ENCODE data around the gene WDR43.

Gene WDR43, protein sequence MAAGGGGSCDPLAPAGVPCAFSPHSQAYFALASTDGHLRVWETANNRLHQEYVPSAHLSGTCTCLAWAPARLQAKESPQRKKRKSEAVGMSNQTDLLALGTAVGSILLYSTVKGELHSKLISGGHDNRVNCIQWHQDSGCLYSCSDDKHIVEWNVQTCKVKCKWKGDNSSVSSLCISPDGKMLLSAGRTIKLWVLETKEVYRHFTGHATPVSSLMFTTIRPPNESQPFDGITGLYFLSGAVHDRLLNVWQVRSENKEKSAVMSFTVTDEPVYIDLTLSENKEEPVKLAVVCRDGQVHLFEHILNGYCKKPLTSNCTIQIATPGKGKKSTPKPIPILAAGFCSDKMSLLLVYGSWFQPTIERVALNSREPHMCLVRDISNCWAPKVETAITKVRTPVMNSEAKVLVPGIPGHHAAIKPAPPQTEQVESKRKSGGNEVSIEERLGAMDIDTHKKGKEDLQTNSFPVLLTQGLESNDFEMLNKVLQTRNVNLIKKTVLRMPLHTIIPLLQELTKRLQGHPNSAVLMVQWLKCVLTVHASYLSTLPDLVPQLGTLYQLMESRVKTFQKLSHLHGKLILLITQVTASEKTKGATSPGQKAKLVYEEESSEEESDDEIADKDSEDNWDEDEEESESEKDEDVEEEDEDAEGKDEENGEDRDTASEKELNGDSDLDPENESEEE

DNA sequence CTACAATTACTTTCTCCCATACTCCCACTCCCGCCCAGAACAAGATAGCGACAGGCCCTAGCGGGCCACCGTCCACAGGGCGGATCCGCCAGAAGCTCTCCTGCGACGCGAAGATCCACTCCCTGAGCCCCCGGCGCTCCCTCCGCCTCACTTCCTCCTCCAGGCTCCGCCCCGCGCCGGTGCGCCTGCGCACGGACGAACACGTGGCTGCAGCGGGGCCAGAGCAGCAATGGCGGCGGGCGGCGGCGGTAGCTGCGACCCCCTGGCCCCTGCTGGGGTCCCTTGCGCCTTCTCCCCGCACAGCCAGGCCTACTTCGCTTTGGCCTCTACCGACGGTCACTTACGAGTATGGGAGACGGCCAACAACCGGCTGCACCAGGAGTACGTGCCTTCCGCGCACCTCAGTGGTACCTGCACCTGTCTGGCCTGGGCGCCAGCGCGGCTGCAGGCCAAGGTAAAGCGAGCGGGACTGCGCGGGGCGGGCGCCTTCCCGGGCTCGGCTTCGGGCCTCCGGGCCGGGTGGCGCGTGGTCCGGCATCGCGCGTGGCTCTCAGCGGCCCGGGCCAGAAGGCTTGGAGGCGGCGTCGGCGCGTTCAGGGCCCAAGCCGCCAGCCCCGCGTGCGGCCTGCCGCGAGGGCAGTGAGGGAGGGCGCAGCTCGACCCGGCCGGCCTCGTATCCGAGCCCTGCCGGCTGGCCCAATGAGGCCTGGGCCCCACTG, at the start of gene WDR43:
TSS of gene WDR43 (plus strand) at position 198 of the 719 bp plus-strand sequence. CDS start at position 230, 32 bp downstream.
- DNase-seq, result peak; percentile 98

DNA sequence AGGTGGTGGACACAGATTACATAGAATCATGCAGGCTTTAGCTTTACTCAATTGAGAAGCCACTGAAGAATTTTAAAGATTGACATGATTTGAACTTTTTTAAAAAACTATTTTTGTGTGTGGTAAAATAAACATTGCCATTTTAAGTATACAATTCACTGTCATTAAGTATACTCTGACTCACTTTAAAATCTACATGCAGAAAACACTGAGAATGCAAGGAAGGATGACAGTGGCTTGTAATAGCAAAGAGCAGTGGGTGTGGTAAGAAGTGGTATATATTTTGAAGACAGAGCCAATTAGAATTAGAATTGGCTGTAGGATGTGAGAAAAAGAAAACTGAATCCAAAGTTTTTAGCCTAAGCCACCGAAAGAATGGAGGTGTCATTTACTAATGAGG, 39.3 kb upstream of the WDR43 start:
- no peak for DNase-seq

DNA sequence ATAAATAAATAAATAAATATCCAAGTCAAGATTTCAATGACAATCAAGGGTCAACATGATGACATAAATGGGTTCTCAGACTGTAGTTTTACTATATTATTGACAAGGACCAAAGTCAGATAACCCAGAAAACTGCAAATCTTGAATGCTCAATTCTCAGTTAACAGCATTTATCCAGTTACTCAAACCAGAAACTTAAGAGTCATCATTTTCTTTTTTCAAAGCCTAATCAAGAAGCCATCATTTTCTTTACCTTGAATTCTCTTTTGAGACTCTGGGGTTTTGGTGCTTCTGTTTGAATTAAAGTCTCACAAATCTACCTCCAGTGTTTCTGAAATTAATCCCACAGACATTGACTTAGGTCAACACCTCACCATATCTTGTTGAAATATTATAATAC, 38.5 kb upstream of the WDR43 start:
- DNase-seq, result no peak

DNA sequence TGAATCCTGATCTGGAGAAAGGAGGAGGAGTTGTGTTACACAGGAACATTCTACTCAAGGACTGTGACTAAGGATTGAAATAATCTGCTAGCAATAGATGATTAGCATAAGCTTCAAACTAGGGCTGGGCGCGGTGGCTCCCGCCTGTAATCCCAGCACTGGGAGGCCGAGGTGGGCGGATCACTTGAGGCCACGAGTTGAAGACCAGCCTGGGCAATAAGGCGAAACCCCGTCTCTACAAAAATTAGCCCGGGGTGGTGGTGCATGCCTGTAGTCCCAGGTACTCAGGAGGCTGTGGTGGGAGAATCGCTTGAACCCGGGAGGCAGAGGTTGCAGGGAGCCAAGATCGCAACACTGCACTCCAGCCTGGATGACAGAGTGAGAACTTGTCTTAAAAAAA, 25.9 kb upstream of the WDR43 start:
- DNase-seq, result no peak

DNA sequence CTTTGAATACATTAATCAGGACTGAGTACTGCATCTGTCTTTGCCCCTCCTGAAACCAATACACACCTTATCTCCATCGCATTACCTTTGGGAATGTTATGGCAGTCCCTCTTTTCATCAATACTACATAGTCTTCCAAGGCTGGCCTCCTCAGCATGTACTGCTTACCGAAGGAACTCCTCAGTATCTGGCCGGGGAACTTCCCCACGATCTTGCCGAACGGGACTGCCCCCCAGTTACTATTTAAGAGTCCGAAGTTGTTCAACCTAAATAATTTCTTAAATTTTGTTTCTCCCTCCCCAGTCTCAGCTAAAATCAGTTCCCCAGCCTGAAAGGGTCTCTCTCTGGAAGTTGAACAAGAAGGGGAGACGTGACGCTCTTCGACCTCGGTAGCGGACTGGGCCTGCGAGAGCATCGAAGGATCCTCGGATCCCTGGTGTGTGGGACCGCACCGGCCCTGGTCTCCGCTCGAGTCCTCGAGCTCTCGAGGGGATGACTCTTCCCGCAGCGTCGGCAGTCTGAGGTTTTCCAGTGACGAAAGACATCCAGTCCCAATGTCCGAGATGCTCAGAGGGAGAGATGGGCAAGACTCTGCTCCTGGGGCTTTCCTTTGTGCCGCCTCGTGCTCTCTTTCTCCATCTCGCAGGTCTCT, 24.8 kb upstream of the WDR43 start:
- DNase-seq, result no peak

DNA sequence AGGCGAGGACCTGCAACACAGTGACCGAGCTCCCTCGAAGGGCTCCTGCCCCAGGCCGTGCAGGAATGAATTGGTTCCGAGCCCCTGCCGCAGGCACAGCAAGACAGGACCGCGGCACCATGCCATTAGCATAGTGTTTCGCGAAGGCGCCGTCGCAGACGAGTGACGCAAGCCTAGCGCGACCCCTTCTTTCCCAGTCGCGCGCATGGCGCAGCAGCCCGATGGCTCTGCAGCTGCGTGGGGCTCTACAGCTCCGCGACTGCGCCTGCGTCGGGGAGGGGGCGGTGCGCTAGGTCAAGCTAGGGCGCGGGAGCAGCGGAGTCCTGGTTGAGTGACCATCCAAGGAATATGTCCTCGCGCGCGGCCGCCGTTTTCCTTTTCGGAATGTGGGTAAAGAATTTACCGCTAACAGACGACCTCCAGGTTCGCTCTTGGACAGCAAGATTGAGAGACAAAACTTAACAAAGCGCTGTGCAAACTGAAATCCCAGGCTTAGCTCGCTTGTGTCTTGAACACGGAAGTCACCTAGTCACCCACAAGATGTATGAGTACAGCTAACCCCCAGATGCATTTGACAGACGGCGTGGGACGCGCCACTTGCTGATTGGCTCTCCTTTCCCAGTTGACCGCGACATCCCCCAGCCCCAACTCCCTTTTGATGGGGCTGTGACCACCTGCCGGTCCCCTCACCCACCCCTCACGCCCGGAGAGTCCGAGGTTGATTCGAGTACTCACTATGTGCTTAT, 24.1 kb upstream of the WDR43 start, which contains the start of gene TRMT61B:
TSS of gene TRMT61B (minus strand) at position 164 of the 746 bp plus-strand sequence. CDS start at position 132, 32 bp downstream.
- peak; percentile 96 for DNase-seq

DNA sequence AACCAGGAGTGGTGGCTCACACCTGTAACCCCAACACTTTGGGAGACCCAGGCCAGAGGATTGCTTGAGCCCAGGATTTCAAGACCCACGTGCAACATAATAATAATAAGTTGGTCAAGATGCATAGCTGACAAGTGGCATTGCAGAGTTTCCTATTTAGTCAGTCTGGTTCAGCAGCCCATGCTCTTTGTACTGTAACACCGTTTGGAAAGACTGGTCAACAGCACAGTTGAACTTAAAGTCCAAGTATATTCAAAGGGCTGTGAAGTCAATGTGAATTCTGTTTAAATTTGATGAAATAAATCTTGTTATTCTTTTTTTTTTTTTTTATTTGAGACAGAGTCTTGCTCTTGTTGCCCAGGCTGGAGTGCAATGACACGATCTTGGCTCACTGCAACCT, 22.8 kb upstream of the WDR43 start:
- DNase-seq, result no peak

DNA sequence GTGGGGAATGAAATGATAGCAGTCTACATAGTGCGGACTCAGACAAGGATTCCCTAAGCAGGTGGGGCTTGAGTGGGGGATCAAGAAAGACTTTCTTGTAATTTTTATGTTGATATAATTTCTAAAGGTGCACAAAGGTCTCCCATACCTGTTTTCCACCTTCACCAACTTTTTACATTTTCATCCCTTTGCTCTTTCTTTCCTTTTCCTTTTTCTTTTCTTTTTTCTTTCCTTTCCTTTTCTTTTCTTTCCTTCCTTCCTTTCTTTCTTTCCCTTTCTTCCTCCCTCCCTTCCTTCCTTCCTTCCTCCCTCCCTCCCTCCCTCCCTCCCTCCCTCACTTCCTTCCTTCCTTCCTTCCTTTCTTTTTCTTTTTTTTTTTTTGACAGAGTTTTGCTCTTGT, 14.3 kb upstream of the WDR43 start:
- DNase-seq, result no peak

DNA sequence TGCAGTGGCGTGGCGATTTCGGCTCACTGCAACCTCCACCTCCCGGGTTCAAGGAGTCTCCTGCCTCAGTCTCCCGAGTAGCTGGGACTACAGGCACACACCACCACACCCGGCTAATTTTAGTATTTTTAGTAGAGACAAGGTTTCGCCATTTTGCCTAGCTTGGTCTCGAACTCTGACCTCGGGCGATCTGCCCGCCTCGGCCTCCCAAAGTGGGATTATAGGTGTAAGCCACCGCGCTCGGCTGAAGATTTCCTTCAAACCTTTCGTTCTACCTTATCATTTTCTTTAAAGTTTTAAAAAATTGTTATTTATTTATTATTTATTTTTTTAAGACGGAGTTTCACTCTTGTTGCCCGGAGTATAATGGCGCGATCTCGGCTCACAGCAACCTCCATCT, 979 bp upstream of the WDR43 start:
- no peak for DNase-seq

DNA sequence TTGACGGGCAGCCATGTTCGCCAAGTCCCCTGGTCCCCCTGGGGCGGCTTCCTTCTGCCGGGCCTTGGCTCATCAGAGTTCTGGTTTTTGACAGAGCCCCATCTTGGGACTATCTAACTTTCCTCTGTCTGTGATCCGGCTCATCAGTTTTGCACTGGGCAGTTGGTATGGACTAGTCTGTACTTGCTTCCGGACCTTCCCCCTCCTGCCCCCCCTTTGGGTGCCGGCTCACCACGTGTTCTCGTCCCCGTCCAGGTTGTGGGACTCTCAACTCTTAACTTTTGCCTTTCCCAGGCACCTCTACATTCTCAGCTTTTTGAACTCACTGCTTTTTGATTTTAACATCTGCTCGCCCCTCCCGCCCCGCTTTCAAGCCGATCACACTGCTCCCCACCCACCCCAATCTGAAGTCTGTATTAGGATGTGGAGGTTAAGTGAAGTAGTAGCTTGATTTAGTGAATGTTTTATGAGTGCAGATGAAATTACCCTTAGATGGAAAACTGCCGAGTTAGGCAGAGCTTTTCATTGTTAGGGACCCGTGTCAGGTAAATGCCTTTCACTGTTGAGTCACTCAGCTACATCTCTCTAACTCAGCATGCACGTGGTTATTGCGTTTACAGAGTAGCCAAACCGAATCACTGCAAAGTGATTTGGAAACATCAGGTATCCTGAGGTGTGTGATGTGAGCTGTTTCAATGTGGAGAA, 874 bp downstream of the WDR43 start:
- DNase-seq, result peak; percentile 37

DNA sequence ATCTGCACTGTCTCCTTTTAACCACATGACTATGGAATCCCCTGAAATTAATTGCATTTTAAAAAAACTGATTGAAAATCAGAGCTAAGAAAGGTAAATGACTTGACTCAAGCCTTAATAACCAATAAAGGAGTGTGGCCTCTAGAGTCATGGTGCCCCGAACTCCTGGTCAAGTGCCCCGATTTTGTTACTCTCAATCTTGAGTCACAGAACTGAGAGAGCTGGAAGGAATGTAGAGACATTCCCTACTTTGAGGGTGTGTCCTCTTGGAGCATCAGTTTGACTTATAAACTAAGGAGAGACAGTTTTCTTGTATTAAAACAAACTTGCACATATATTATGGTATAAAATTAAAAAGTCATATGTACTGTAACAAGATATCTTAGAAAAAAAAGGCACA, 2.4 kb downstream of the WDR43 start:
- no peak for DNase-seq

DNA sequence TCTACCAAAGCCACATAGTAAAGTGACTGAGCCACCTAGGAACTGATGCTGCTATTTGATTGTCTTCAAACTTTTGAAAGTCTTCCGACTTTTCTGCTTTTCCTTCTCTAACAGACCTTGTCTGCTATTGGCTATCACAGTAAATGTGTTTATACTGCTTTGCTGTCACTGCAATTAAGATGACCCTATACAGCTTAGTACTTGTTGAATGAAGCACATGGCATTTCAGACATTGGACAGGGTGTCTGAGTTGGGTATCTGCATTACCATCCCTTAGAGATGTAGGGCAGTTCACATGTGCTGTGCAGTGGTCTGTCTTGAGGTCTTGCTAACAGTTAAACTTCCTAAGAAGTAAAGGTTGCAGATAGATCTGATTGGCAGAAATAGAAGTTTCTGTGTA, 3.6 kb downstream of the WDR43 start:
- DNase-seq, result no peak

DNA sequence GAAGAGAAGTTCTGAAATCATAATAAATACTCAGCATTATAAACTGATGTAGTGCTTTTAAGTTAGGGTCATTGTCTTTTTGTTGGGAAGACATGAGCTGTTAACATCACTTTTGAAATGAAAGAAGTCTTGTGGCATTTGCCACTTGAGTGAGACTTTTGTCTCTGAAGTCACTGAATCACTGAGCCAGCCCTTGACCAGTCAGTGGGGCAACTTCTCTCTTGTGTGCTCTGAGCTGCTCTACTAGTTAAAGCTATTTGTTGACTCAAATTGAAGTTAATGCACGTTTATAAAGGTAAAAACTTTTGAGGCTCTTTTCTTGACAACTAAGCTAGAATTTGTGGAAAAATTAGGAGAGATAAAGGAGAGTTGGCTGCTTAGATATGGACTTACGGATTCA, 6.7 kb downstream of the WDR43 start:
- no peak for DNase-seq

DNA sequence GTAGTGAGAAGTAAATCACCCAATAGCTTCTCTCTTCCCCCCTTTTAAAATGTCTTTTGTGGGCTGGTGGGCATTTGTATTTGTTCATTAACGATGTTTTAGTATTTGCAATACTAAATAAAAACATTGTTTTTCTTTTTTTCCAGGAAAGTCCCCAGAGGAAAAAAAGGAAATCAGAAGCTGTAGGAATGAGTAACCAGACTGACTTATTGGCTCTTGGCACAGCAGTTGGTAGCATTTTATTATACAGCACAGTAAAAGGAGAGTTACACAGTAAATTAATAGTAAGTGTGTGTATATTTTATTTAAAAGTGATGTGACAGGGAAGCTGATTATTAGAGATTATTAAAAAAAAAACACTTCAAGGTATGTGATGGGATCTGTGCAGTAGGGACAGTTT, 7.4 kb downstream of the WDR43 start:
- DNase-seq, result no peak

DNA sequence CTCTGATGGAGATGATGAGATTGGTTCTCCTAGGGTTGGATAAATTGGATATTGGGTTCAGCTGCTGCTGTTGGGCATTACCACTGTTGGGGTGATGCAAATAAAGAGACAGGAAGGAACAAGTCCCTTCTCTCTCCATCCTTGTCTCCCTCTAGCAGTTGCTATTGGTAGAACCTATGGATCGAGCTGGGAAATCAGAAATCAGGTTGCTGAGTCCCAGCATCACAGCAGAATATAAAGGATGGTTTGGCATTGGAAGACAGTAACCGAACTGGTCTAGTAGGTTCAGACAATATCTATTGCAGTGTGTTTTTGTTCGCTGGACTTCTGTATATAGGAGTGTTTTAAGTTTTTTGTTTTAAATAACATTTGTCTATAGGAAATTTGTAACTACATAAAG, 8.1 kb downstream of the WDR43 start:
- no peak for DNase-seq

DNA sequence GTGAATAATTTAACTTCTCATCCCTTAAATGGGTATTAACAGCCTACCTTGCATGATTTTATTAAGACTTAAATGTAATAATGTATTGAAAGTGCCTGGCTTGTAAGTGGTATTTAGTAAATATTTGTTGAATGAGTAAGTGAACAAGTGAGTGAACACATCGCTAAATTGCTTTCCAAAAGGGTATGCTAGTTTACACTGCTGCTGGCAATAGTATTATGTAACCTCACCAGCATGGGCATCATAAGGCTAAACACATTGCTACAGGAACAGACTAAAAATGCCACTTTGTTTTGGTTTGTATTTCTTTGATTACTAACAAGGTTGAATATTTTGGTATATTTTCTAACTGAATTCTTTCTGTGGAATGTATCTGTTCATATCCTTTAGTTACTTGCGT, 9.8 kb downstream of the WDR43 start:
- DNase-seq, result no peak

DNA sequence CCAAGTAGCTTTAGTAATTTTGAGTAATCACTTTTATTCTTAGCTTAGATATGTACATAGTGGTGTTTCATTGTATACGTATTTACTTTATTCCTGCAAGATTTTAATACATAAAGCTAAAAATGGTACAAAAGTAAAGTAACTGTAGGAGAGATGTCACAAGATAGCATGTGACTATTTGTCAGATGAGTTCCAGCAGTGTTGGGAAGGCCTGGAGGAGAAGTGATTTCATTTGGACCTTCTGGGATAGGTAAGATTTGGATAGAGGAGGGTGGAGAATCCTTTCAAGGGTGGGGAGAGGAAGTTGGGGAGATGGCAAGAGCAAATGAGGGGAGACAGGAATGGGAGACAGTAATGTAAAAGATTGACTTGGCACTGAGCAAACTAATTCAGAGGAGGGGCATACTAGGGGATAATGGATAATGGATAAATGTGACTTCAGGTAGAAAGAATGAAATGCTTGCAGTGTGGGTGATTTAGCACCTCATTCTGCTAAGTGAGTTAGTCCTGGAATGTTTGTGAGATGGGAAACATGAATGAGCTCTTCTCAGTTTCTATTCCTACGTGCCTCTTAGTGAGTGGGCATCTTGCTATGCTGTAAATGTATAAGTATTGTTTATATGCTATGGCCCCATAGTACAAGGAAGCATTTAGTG, 10.5 kb downstream of the WDR43 start:
- DNase-seq, result no peak

DNA sequence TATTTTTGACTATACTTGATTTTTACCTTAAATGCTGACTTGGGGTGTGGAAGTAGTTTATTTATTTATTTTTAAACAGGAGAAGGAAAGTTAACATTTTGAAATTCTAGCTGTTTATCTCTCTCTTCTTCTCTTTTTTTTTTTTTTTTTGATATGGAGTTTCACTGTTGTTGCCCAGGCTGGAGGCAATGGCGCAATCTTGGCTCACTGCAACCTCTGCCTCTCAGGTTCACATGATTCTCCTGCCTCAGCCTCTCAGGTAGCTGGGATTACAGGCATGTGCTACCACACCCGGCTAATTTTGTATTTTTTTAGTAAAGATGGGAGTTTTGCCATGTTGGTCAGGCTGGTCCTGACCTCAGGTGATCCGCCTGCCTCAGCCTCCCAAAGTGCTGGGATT, 11.1 kb downstream of the WDR43 start:
- no peak for DNase-seq

DNA sequence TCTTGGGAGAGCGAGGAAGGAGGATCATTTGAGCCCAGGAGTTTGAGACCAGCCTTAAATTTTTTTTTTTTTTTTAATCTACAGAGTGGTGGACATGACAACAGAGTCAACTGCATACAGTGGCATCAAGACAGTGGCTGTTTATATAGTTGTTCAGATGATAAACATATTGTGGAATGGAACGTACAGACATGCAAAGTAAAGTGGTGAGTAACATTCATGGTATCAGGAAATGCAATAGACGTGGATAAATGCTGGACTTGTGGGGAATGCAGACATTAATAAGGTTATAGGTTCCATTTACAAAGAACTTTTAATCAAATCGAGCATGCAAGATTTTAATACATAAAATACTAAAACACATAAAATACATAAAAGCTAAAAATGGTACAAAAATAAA, 11.9 kb downstream of the WDR43 start:
- DNase-seq, result no peak

DNA sequence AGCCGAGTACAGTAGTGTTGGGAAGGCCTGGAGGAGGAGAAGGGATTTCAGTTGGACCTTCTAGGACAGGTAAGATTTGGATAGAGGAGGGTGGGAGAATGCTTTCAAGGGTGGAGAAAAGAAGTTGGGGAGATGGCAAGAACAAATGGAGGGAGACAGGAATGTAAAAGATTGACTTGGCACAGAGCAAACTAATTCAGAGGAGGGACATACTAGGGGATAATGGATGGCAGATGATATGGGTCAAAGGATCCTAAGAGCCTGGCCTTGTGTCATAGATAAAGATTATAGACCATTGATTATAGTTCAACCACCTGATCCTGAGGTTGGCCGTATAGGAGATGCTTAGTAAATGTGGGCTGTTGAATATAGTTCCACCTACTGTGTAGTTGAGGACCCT, 12.4 kb downstream of the WDR43 start:
- no peak for DNase-seq

DNA sequence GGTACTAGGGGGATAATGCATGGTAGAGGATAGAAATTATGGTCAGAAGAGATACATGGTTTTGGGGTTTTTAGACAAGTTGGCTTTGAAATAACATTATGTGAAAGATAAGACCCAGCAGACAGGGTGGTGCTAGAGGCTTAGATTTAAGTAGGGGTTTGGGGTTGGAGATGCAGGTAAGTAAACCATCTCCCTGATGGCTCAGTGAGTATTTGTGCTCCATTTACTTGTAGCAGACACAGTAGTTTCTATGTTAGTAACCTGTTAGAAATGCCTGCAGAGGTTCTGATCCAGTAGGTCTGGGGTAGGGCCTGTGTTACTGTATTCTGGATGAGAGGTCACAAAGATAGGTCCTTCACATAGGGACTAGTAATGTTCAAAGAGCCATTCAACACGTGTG, 13.7 kb downstream of the WDR43 start:
- no peak for DNase-seq

All from CD4-positive, alpha-beta T cell treated with Interleukin-17A for 1 hour (primary cell).